Osteoblast (primary cell): ENCODE data around the gene GSTA2. TPM values are rescaled to one million over a fixed set of nuclear protein-coding genes. Genes with fewer than 3 reads are reported as not detected.

Source experiments
- DNase-seq: peaks from one replicate; pipeline ENCODE4 v3.0.0; 2011; ENCODE audit warnings: low spot score, mixed read lengths; ENCODE audit not compliant: insufficient read length; ENCODE audit errors: missing footprints
- H2AFZ ChIP-seq: 2 replicates; pipeline ENCODE4 v1.6.0; 2011; ENCODE audit warnings: mild to moderate bottlenecking, low read length
- H3K27ac ChIP-seq: 2 replicates; pipeline ENCODE4 v1.5.1; 2011; ENCODE audit warnings: mild to moderate bottlenecking, low read depth, low read length, moderate library complexity
- H3K27me3 ChIP-seq: 2 replicates; pipeline ENCODE4 v1.6.0; 2012; ENCODE audit warnings: mild to moderate bottlenecking, control low read depth, inconsistent platforms, low read length, moderate library complexity; ENCODE audit not compliant: insufficient read depth
- H3K36me3 ChIP-seq: 2 replicates; pipeline ENCODE4 v1.5.1; 2011; ENCODE audit warnings: mild to moderate bottlenecking, low read length, control low read depth, moderate library complexity; ENCODE audit not compliant: insufficient read depth
- H3K4me1 ChIP-seq: 2 replicates; pipeline ENCODE4 v1.5.1; 2011; ENCODE audit warnings: mild to moderate bottlenecking, low read length, control low read depth, moderate library complexity; ENCODE audit not compliant: insufficient read depth
- H3K4me2 ChIP-seq: 2 replicates; pipeline ENCODE4 v1.6.0; 2011; ENCODE audit warnings: mild to moderate bottlenecking, low read length; ENCODE audit not compliant: insufficient read depth
- H3K4me3 ChIP-seq: fragments of 200-600 bp; sonication (generic); 3 replicates; pipeline ENCODE4 v1.5.1; 2012; ENCODE audit warnings: mild to moderate bottlenecking, low read length, inconsistent platforms; ENCODE audit not compliant: insufficient read depth
- H3K79me2 ChIP-seq: 2 replicates; pipeline ENCODE4 v1.6.0; 2012; ENCODE audit warnings: mild to moderate bottlenecking, low read length, control low read depth, inconsistent platforms; ENCODE audit not compliant: insufficient read depth
- H3K9me3 ChIP-seq: 2 replicates; pipeline ENCODE4 v1.5.1; 2011; ENCODE audit warnings: low read depth, low read length, control low read depth
- H4K20me1 ChIP-seq: 2 replicates; pipeline ENCODE4 v1.6.0; 2012; ENCODE audit warnings: mild to moderate bottlenecking, low read length, control low read depth; ENCODE audit not compliant: insufficient read depth
- CTCF ChIP-seq: IDR thresholded peaks from 2 replicates; pipeline ENCODE4 v1.5.1; 2011; ENCODE audit warnings: mild to moderate bottlenecking, low read depth, low read length, moderate library complexity; ENCODE audit errors: extremely low read depth
- total RNA-seq: library from RNA; depleted of rRNA; stranded (reverse); fragments of >200 nt; gene quantifications from 2 replicates; pipeline ENCODE4 v1.2.3, GENCODE V29; 2012

GSTA2 gene
- total RNA-seq, 1 donor, result not detected

GRCh38 chr6:52745764-52746201 lies 17.5 kb downstream of the GSTA2 start:
- Histone ChIP-seq H3K4me2 (no peak overlapping the region), H3K4me3 (no peak overlapping the region), H3K27me3 (peaks cover 16% of the 10 kb centered on the region), H4K20me1 (no peaks in the 10 kb centered on the region), H2AFZ (no peak overlapping the region), H3K4me1 (peaks cover 19% of the 10 kb centered on the region), H3K27ac (no peak overlapping the region), H3K36me3 (no peaks in the 10 kb centered on the region), H3K9me3 (peaks cover under 1% of the 10 kb centered on the region), H3K79me2 (no peaks in the 10 kb centered on the region)
- no peak for DNase-seq
- no peak for TF ChIP-seq CTCF

GRCh38 chr6:52741872-52742271 lies 21.4 kb downstream of the GSTA2 start:
- Histone ChIP-seq H3K9me3 (peaks cover 5% of the 10 kb centered on the region), H3K4me1 (peaks cover 7% of the 10 kb centered on the region), H3K36me3 (no peaks in the 10 kb centered on the region), H2AFZ (no peak overlapping the region), H3K79me2 (no peaks in the 10 kb centered on the region), H4K20me1 (no peaks in the 10 kb centered on the region), H3K27me3 (peaks cover 34% of the 10 kb centered on the region), H3K27ac (no peak overlapping the region), H3K4me3 (no peak overlapping the region), H3K4me2 (no peak overlapping the region)
- no peak for DNase-seq
- TF ChIP-seq CTCF, result no peak

GRCh38 chr6:52739627-52740026 lies 23.6 kb downstream of the GSTA2 start:
- H3K4me3 ChIP-seq, result no peak overlapping the region
- no peaks in the 10 kb centered on the region for H3K36me3 ChIP-seq
- H4K20me1 ChIP-seq, result no peaks in the 10 kb centered on the region
- peaks cover 36% of the 10 kb centered on the region for H3K27me3 ChIP-seq
- H3K79me2 ChIP-seq, result no peaks in the 10 kb centered on the region
- peaks cover 4% of the 10 kb centered on the region for H3K4me1 ChIP-seq
- no peak overlapping the region for H2AFZ ChIP-seq
- no peak overlapping the region for H3K4me2 ChIP-seq
- H3K9me3 ChIP-seq, result peaks cover 5% of the 10 kb centered on the region
- H3K27ac ChIP-seq, result no peak overlapping the region
- DNase-seq, result peak; percentile 8
- no peak for TF ChIP-seq CTCF

GRCh38 chr6:52739134-52739533 lies 24.1 kb downstream of the GSTA2 start:
- Histone ChIP-seq H3K36me3 (no peaks in the 10 kb centered on the region), H3K27me3 (peaks cover 35% of the 10 kb centered on the region), H4K20me1 (no peaks in the 10 kb centered on the region), H3K9me3 (peaks cover 5% of the 10 kb centered on the region), H3K79me2 (no peaks in the 10 kb centered on the region), H3K27ac (no peak overlapping the region), H3K4me3 (no peak overlapping the region), H3K4me1 (peaks cover 4% of the 10 kb centered on the region), H3K4me2 (no peak overlapping the region), H2AFZ (no peak overlapping the region)
- no peak for DNase-seq
- TF ChIP-seq CTCF, result no peak
